Left lobe of liver (tissue), 2 donors: ENCODE data around the gene C3orf38. TPM values are rescaled to one million over a fixed set of nuclear protein-coding genes. Genes with fewer than 3 reads are reported as not detected.
"Not testable (repeated sequence)": the region's sequence is repeated elsewhere in the genome, so short reads cannot be mapped to it uniquely, and the experiment has no call there.

Experiments
- ATAC-seq: fragments of 200-7000 bp; cut with Tn5 transposase; one replicate; pipeline ENCODE4 v1.9.1; 2020; ENCODE audit warnings: mild to moderate bottlenecking, moderate library complexity
- DNase-seq: peaks from one replicate; pipeline ENCODE4 v3.0.0-alpha.2; 2020; ENCODE audit warnings: low spot score
- total RNA-seq: library from RNA; stranded (reverse); gene quantifications from one replicate; pipeline ENCODE4 v1.2.1, GENCODE V29; 2021
- donor health status: DM: no; HTN: no; CAD: no; lungs with moderate emphysema.
- donor health status: DM: no; HTN: yes; CAD: no.

Gene C3orf38
- 7.0 TPM for total RNA-seq

GRCh38 chr3:88149509-88150362, at the start of gene C3orf38:
Gene C3orf38 (plus strand): TSS chr3:88149959. CDS start chr3:88150053, 94 bp downstream.
- peak; percentile 90 for DNase-seq
- peak; percentile 95 for ATAC-seq

GRCh38 chr3:88101142-88101541, 48.6 kb upstream of the C3orf38 start:
- DNase-seq (no peak), ATAC-seq (no peak)

- ATAC-seq (no peak), DNase-seq (no peak)
Observed at GRCh38 chr3:88105325-88105724, 44.4 kb upstream of the C3orf38 start.

GRCh38 chr3:88112289-88112688, 37.5 kb upstream of the C3orf38 start:
- no peak for DNase-seq
- no peak for ATAC-seq

- DNase-seq (peak; percentile 46), ATAC-seq (peak; percentile 94)
Observed at GRCh38 chr3:88113311-88114162, 36.2 kb upstream of the C3orf38 start.

- no peak for ATAC-seq
Observed at GRCh38 chr3:88114878-88115549, 34.7 kb upstream of the C3orf38 start.

GRCh38 chr3:88117683-88118082, 32.1 kb upstream of the C3orf38 start:
- DNase-seq (no peak), ATAC-seq (no peak)

More at GRCh38 chr3:88114878-88115549, 34.7 kb upstream of the C3orf38 start:
- DNase-seq = no peak

GRCh38 chr3:88118603-88119002, 31.2 kb upstream of the C3orf38 start:
- not testable (repeated sequence) for ATAC-seq, DNase-seq

GRCh38 chr3:88123526-88123925, 26.2 kb upstream of the C3orf38 start:
- DNase-seq (no peak), ATAC-seq (no peak)

GRCh38 chr3:88131695-88132094, 18.1 kb upstream of the C3orf38 start:
- DNase-seq (no peak), ATAC-seq (no peak)

GRCh38 chr3:88132894-88133293, 16.9 kb upstream of the C3orf38 start:
- DNase-seq = no peak
- ATAC-seq = no peak

- ATAC-seq (no peak), DNase-seq (no peak)
Observed at GRCh38 chr3:88133711-88134263, 16.0 kb upstream of the C3orf38 start.

GRCh38 chr3:88137836-88138235, 11.9 kb upstream of the C3orf38 start:
- DNase-seq = no peak
- ATAC-seq = no peak

GRCh38 chr3:88141458-88142083, 8.2 kb upstream of the C3orf38 start:
- ATAC-seq = no peak
- DNase-seq = no peak

GRCh38 chr3:88142094-88142624, 7.6 kb upstream of the C3orf38 start:
- ATAC-seq (no peak), DNase-seq (no peak)

GRCh38 chr3:88147261-88147660, 2.5 kb upstream of the C3orf38 start:
- DNase-seq = no peak
- ATAC-seq = no peak

GRCh38 chr3:88148651-88149050, 1.1 kb upstream of the C3orf38 start:
- DNase-seq (no peak), ATAC-seq (no peak)

GRCh38 chr3:88149101-88149508, 654 bp upstream of the C3orf38 start:
- DNase-seq (no peak), ATAC-seq (peak; percentile 11)

GRCh38 chr3:88150371-88150770, 612 bp downstream of the C3orf38 start:
- ATAC-seq = no peak
- DNase-seq = no peak

GRCh38 chr3:88150806-88151205, 1.0 kb downstream of the C3orf38 start:
- DNase-seq = no peak

More at GRCh38 chr3:88150806-88151205, 1.0 kb downstream of the C3orf38 start:
- ATAC-seq = no peak
